IPS-18a (cell line): ENCODE results near the gene C11orf97.

Experiments used
- H3K27ac ChIP-seq: one replicate; pipeline ENCODE4 v1.5.1; 2013; ENCODE audit warnings: low read length
- H3K27me3 ChIP-seq: one replicate; pipeline ENCODE4 v1.6.1; 2013; ENCODE audit warnings: mild to moderate bottlenecking, low read length; ENCODE audit not compliant: control insufficient read depth, insufficient read depth
- H3K36me3 ChIP-seq: one replicate; pipeline ENCODE4 v1.6.1; 2013; ENCODE audit warnings: low read depth, low read length; ENCODE audit not compliant: control insufficient read depth
- H3K4me1 ChIP-seq: one replicate; pipeline ENCODE4 v1.6.1; 2013; ENCODE audit warnings: low read depth, low read length; ENCODE audit not compliant: control insufficient read depth
- H3K4me3 ChIP-seq: one replicate; pipeline ENCODE4 v1.5.1; 2013; ENCODE audit warnings: low read length
- H3K9ac ChIP-seq: one replicate; pipeline ENCODE4 v1.6.1; 2013; ENCODE audit warnings: mild to moderate bottlenecking, low read length, moderate library complexity
- H3K9me3 ChIP-seq: one replicate; pipeline ENCODE4 v1.6.1; 2013; ENCODE audit warnings: low read depth, low read length; ENCODE audit not compliant: control insufficient read depth

The C11orf97 gene

GRCh38 chr11:94526645-94527438 lies 14.6 kb downstream of the C11orf97 start:
- Histone ChIP-seq H3K36me3 (no peaks in the 10 kb centered on the region), H3K27me3 (no peaks in the 10 kb centered on the region), H3K9me3 (no peaks in the 10 kb centered on the region), H3K27ac (no peak overlapping the region), H3K4me1 (no peaks in the 10 kb centered on the region), H3K9ac (no peak overlapping the region), H3K4me3 (no peak overlapping the region)

- no peaks in the 10 kb centered on the region for H3K27me3 ChIP-seq
- no peak overlapping the region for H3K9ac ChIP-seq
- H3K36me3 ChIP-seq: no peaks in the 10 kb centered on the region
- H3K9me3 ChIP-seq: no peaks in the 10 kb centered on the region
- H3K4me3 ChIP-seq: no peak overlapping the region
- H3K27ac ChIP-seq: no peak overlapping the region
- H3K4me1 ChIP-seq: no peaks in the 10 kb centered on the region
Observed at GRCh38 chr11:94528551-94528950, 16.3 kb downstream of the C11orf97 start.

GRCh38 chr11:94532211-94532610 lies 19.9 kb downstream of the C11orf97 start:
- Histone ChIP-seq H3K36me3 (no peaks in the 10 kb centered on the region), H3K9me3 (no peaks in the 10 kb centered on the region), H3K4me3 (no peak overlapping the region), H3K4me1 (no peaks in the 10 kb centered on the region), H3K27me3 (no peaks in the 10 kb centered on the region), H3K9ac (no peak overlapping the region), H3K27ac (no peak overlapping the region)

- H3K27me3 ChIP-seq: no peaks in the 10 kb centered on the region
- no peak overlapping the region for H3K4me3 ChIP-seq
- H3K4me1 ChIP-seq: no peaks in the 10 kb centered on the region
- H3K9me3 ChIP-seq: no peaks in the 10 kb centered on the region
- H3K36me3 ChIP-seq: no peaks in the 10 kb centered on the region
- no peak overlapping the region for H3K9ac ChIP-seq
- no peak overlapping the region for H3K27ac ChIP-seq
Observed at GRCh38 chr11:94533206-94533605, 20.9 kb downstream of the C11orf97 start.

GRCh38 chr11:94533696-94534630 lies 21.7 kb downstream of the C11orf97 start:
- no peaks in the 10 kb centered on the region for H3K36me3 ChIP-seq
- no peak overlapping the region for H3K9ac ChIP-seq
- no peaks in the 10 kb centered on the region for H3K27me3 ChIP-seq
- H3K9me3 ChIP-seq: no peaks in the 10 kb centered on the region
- no peak overlapping the region for H3K4me3 ChIP-seq
- no peak overlapping the region for H3K27ac ChIP-seq
- no peaks in the 10 kb centered on the region for H3K4me1 ChIP-seq

GRCh38 chr11:94536386-94536785 lies 24.1 kb downstream of the C11orf97 start:
- Histone ChIP-seq H3K27ac (no peak overlapping the region), H3K4me3 (no peak overlapping the region), H3K9ac (no peak overlapping the region), H3K9me3 (no peaks in the 10 kb centered on the region), H3K36me3 (no peaks in the 10 kb centered on the region), H3K4me1 (no peaks in the 10 kb centered on the region), H3K27me3 (no peaks in the 10 kb centered on the region)

- H3K27ac ChIP-seq: no peak overlapping the region
- H3K4me3 ChIP-seq: no peak overlapping the region
- H3K4me1 ChIP-seq: no peaks in the 10 kb centered on the region
- no peaks in the 10 kb centered on the region for H3K36me3 ChIP-seq
- no peaks in the 10 kb centered on the region for H3K27me3 ChIP-seq
- H3K9ac ChIP-seq: no peak overlapping the region
- no peaks in the 10 kb centered on the region for H3K9me3 ChIP-seq
Observed at GRCh38 chr11:94537031-94537600, 24.9 kb downstream of the C11orf97 start.

GRCh38 chr11:94539420-94539819 lies 27.2 kb downstream of the C11orf97 start:
- peaks cover 9% of the 10 kb centered on the region for H3K27me3 ChIP-seq
- peaks cover 7% of the 10 kb centered on the region for H3K4me1 ChIP-seq
- no peaks in the 10 kb centered on the region for H3K36me3 ChIP-seq
- H3K27ac ChIP-seq: no peak overlapping the region
- no peak overlapping the region for H3K9ac ChIP-seq
- H3K4me3 ChIP-seq: no peak overlapping the region
- no peaks in the 10 kb centered on the region for H3K9me3 ChIP-seq

GRCh38 chr11:94543695-94544645 lies 31.7 kb downstream of the C11orf97 start, which contains the start of gene FUT4:
Gene FUT4, plus strand, starts transcription at chr11:94543921. Its CDS starts 213 bp downstream, at chr11:94544134.
- Histone ChIP-seq H3K36me3 (no peaks in the 10 kb centered on the region), H3K27me3 (peaks cover 34% of the 10 kb centered on the region), H3K27ac (no peak within 1 kb of the TSS), H3K4me3 (peak within 1 kb of the TSS; percentile 63), H3K9me3 (no peaks in the 10 kb centered on the region), H3K9ac (peak within 1 kb of the TSS; percentile 60), H3K4me1 (peaks cover 18% of the 10 kb centered on the region)

GRCh38 chr11:94544646-94545263 lies 32.5 kb downstream of the C11orf97 start:
- peaks cover 34% of the 10 kb centered on the region for H3K27me3 ChIP-seq
- peak overlapping the region; percentile 63 for H3K4me3 ChIP-seq
- no peak overlapping the region for H3K27ac ChIP-seq
- H3K4me1 ChIP-seq: peaks cover 18% of the 10 kb centered on the region
- no peaks in the 10 kb centered on the region for H3K36me3 ChIP-seq
- peak overlapping the region; percentile 23 for H3K9ac ChIP-seq
- H3K9me3 ChIP-seq: no peaks in the 10 kb centered on the region
